Mesenchymal stem cell (in vitro differentiated cells and primary cell): ENCODE data around the gene NKD2.
"Not testable (repeated sequence)": the region's sequence is repeated elsewhere in the genome, so short reads cannot be mapped to it uniquely, and the experiment has no call there.

ENCODE experiments used
- DNase-seq: peaks from one replicate; pipeline ENCODE4 v3.0.0-alpha.2; 2013
- H2AFZ ChIP-seq: one replicate; pipeline ENCODE4 v1.6.1; 2013; ENCODE audit warnings: low read depth, mild to moderate bottlenecking, control low read depth, inconsistent platforms, low read length, moderate library complexity
- H2AK5ac ChIP-seq: 2 replicates; pipeline ENCODE4 v1.6.1; 2013; ENCODE audit warnings: low read length, moderate library complexity, mild to moderate bottlenecking, inconsistent platforms; ENCODE audit not compliant: severe bottlenecking
- H2BK120ac ChIP-seq: one replicate; pipeline ENCODE4 v1.6.1; 2013; ENCODE audit warnings: low read depth, mild to moderate bottlenecking, inconsistent platforms, low read length, moderate library complexity
- H2BK12ac ChIP-seq, 2 experiments: one replicate each; pipeline ENCODE4 v1.6.1; 2013; ENCODE audit warnings: inconsistent platforms in 2 of 2, low read length in 2 of 2, mild to moderate bottlenecking in 2 of 2, moderate library complexity in 2 of 2, control low read depth in 1 of 2
- H2BK15ac ChIP-seq: one replicate; pipeline ENCODE4 v1.6.1; 2013; ENCODE audit warnings: mild to moderate bottlenecking, low read depth, inconsistent platforms; ENCODE audit not compliant: poor library complexity, severe bottlenecking
- H2BK5ac ChIP-seq: 2 replicates; pipeline ENCODE4 v1.6.1; 2013; ENCODE audit warnings: low read depth, mild to moderate bottlenecking, low read length, control low read depth, inconsistent platforms; ENCODE audit not compliant: poor library complexity, severe bottlenecking
- H3K14ac ChIP-seq, 2 experiments: one replicate each; pipeline ENCODE4 v1.6.1; 2013; ENCODE audit warnings: inconsistent platforms in 2 of 2, low read length in 2 of 2, control low read depth in 1 of 2, mild to moderate bottlenecking in 1 of 2, moderate library complexity in 1 of 2
- H3K18ac ChIP-seq, 2 experiments: one replicate each; pipeline ENCODE4 v1.6.1; 2013; ENCODE audit warnings: inconsistent platforms in 2 of 2, low read length in 2 of 2, control low read depth in 1 of 2, low read depth in 1 of 2, mild to moderate bottlenecking in 1 of 2
- H3K23ac ChIP-seq, 2 experiments: one replicate each; pipeline ENCODE4 v1.6.1; 2013; ENCODE audit warnings: inconsistent platforms in 2 of 2, low read length in 2 of 2, mild to moderate bottlenecking in 2 of 2, moderate library complexity in 2 of 2, control low read depth in 1 of 2
- H3K27ac ChIP-seq: 2 replicates; pipeline ENCODE4 v1.5.1; 2013; ENCODE audit warnings: mild to moderate bottlenecking, moderate library complexity, low read length, control low read depth, inconsistent platforms; ENCODE audit not compliant: poor library complexity, severe bottlenecking
- H3K27me3 ChIP-seq, 2 experiments: 2 replicates each; pipeline versions ENCODE4 v1.6.1 to v1.7.0; 2013; ENCODE audit warnings: low read length in 2 of 2, mild to moderate bottlenecking in 2 of 2, moderate library complexity in 2 of 2, control low read depth in 1 of 2, inconsistent platforms in 1 of 2; ENCODE audit not compliant: control insufficient read depth in 1 of 2, insufficient read depth in 1 of 2
- H3K36me3 ChIP-seq, 2 experiments: 2 replicates each; pipeline versions ENCODE4 v1.6.1 to v1.7.0; 2013; ENCODE audit warnings: low read length in 2 of 2, control low read depth in 1 of 2, inconsistent platforms in 1 of 2, low read depth in 1 of 2, mild to moderate bottlenecking in 1 of 2; ENCODE audit not compliant: insufficient read depth in 2 of 2, control insufficient read depth in 1 of 2
- H3K4ac ChIP-seq, 2 experiments: one replicate each; pipeline ENCODE4 v1.6.1; 2013; ENCODE audit warnings: inconsistent platforms in 2 of 2, low read length in 2 of 2, mild to moderate bottlenecking in 2 of 2, moderate library complexity in 2 of 2, control low read depth in 1 of 2, low read depth in 1 of 2
- H3K4me1 ChIP-seq: 2 replicates; pipeline ENCODE4 v1.6.1; 2013; ENCODE audit warnings: low read depth, low read length, control low read depth; ENCODE audit not compliant: control insufficient read depth, insufficient read depth
- H3K4me2 ChIP-seq: 2 replicates; pipeline ENCODE4 v1.6.1; 2013; ENCODE audit warnings: low read length, mild to moderate bottlenecking, inconsistent platforms; ENCODE audit not compliant: poor library complexity, severe bottlenecking
- H3K4me3 ChIP-seq, 2 experiments: 2 replicates each; pipeline versions ENCODE4 v1.5.1 to v1.7.0; 2013; ENCODE audit warnings: low read length in 2 of 2, mild to moderate bottlenecking in 2 of 2, control low read depth in 1 of 2, low read depth in 1 of 2; ENCODE audit not compliant: insufficient read depth in 1 of 2
- H3K79me1 ChIP-seq: replicated peaks from 2 replicates; pipeline ENCODE4 v1.6.1; 2013; ENCODE audit warnings: mild to moderate bottlenecking, control low read depth, low read length, inconsistent platforms; ENCODE audit not compliant: poor library complexity, severe bottlenecking
- H3K9ac ChIP-seq: 2 replicates; pipeline ENCODE4 v1.7.0; 2013; ENCODE audit warnings: mild to moderate bottlenecking, low read length, moderate library complexity
- H3K9me3 ChIP-seq: 2 replicates; pipeline ENCODE4 v1.7.0; 2013; ENCODE audit warnings: mild to moderate bottlenecking, low read length; ENCODE audit not compliant: control insufficient read depth
- H4K8ac ChIP-seq: one replicate; pipeline ENCODE4 v1.6.1; 2013; ENCODE audit warnings: inconsistent platforms, mild to moderate bottlenecking, low read length, moderate library complexity
- H4K91ac ChIP-seq: one replicate; pipeline ENCODE4 v1.6.1; 2013; ENCODE audit warnings: mild to moderate bottlenecking, low read length, inconsistent platforms
- WGBS: methylation state at CpG from one replicate; pipeline ENCODE4 v1.1.7; 2013; ENCODE audit warnings: mixed read lengths; 5-methylcytosine and 5-hydroxymethylcytosine counted together

Gene NKD2

DNA sequence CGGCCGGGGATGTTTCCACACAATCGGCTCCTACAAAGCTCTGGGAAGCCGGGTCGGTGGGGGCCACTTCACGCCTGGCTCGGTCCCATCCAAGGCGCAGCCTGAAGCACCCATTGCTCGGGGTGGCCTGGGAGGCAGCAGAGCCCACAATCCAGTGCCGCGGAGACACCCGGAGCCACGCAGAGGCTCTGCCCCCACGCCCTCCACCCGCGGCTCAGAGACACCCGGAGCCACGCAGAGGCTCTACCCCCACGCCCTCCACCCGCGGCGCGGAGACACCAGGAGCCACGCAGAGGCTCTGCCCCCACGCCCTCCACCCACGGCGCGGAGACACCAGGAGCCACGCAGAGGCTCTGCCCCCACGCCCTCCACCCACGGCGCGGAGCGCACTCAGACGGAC lies 71.4 kb downstream of the NKD2 start:
- Histone ChIP-seq H3K14ac (no peak overlapping the region), H3K79me1 (no peaks in the 10 kb centered on the region), H3K4ac (no peak overlapping the region), H3K23ac (no peak overlapping the region), H2BK15ac (no peak overlapping the region), H3K27me3 (no peaks in the 10 kb centered on the region), H3K36me3 (peaks cover 12 to 16% of the 10 kb centered on the region in 2 experiments), H3K9ac (no peak overlapping the region), H3K9me3 (no peaks in the 10 kb centered on the region), H2BK5ac (no peak overlapping the region), H2BK120ac (no peak overlapping the region), H2AFZ (no peak overlapping the region), H2BK12ac (no peak overlapping the region), H3K4me2 (no peak overlapping the region), H3K4me1 (peaks cover 3% of the 10 kb centered on the region), H3K4me3 (no peak overlapping the region), H3K27ac (no peak overlapping the region), H2AK5ac (no peak overlapping the region), H3K18ac (no peak overlapping the region), H4K8ac (no peak overlapping the region), H4K91ac (no peak overlapping the region)
- WGBS = 91% methylated on average over 24 of the region's 35 CpGs
- DNase-seq = no peak

DNA sequence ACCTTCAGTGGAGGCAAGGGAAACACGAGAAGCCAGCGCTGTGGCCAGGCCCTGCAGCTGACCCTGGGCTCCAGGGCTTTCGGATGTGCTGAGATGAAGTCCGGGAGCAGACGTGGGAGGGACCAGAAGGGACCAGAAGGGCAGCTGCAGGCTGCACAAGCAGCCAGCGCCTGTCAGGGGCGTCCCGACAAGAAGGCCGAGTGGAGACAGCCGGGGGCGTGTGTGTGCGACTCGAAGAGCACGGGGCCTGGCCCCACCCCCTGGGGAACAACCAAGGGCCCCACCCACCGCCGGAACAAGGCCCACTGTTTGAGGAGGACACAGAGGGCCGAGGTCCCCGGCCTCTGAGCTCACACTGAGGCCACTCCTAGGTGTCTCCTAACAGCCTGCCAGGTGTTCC lies 71.8 kb downstream of the NKD2 start:
- no peaks in the 10 kb centered on the region for H3K4me1 ChIP-seq
- no peaks in the 10 kb centered on the region for H3K9me3 ChIP-seq
- H2BK120ac ChIP-seq = no peak overlapping the region
- no peaks in the 10 kb centered on the region for H3K27me3 ChIP-seq
- H2BK15ac ChIP-seq = no peak overlapping the region
- no peaks in the 10 kb centered on the region for H3K79me1 ChIP-seq
- no peak overlapping the region for H3K4me2 ChIP-seq
- H3K23ac ChIP-seq = no peak overlapping the region
- 81% methylated on average over 18 of the region's 18 CpGs for WGBS
- H2AFZ ChIP-seq = no peak overlapping the region
- DNase-seq = no peak
- H3K36me3 ChIP-seq = peaks cover 12 to 16% of the 10 kb centered on the region in 2 experiments
- H3K14ac ChIP-seq = no peak overlapping the region
- H2BK12ac ChIP-seq = no peak overlapping the region
- no peak overlapping the region for H3K4me3 ChIP-seq
- no peak overlapping the region for H2BK5ac ChIP-seq
- no peak overlapping the region for H3K4ac ChIP-seq
- peak overlapping the region; percentile 35 for H4K91ac ChIP-seq
- no peak overlapping the region for H3K18ac ChIP-seq
- H4K8ac ChIP-seq = no peak overlapping the region
- no peak overlapping the region for H3K9ac ChIP-seq
- no peak overlapping the region for H2AK5ac ChIP-seq
- no peak overlapping the region for H3K27ac ChIP-seq

DNA sequence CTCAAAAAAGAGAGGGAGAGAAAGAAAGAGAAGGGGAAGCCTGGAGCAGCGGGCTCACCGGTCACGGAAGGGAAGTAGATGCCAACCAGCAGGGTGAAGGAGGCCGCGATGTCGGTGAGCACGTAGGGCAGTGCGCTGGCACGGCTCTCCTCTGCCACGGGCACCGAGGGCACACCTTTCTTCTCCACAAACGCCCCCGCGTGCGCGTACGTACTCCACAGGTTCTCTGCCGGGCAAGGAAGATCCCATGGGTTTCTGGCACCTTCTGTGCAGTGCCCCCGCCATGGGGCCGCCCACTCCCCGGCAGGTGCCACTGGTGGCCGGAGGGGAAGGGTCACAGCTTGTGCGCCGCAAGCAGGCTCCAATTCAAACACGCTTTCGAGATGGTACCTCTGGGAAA lies 72.9 kb downstream of the NKD2 start:
- Histone ChIP-seq H3K27me3 (no peaks in the 10 kb centered on the region), H3K4ac (no peak overlapping the region), H3K9ac (no peak overlapping the region), H3K9me3 (no peaks in the 10 kb centered on the region), H3K18ac (no peak overlapping the region), H4K8ac (no peak overlapping the region), H4K91ac (no peak overlapping the region), H2BK120ac (no peak overlapping the region), H2AK5ac (no peak overlapping the region), H3K14ac (no peak overlapping the region), H3K23ac (no peak overlapping the region), H3K4me3 (no peak overlapping the region), H3K4me2 (no peak overlapping the region), H2BK12ac (no peak overlapping the region), H3K27ac (no peak overlapping the region), H2AFZ (no peak overlapping the region), H2BK5ac (no peak overlapping the region), H3K4me1 (no peaks in the 10 kb centered on the region), H3K36me3 (peaks cover 9 to 18% of the 10 kb centered on the region in 2 experiments), H2BK15ac (no peak overlapping the region), H3K79me1 (no peaks in the 10 kb centered on the region)
- 93% methylated on average over 26 of the region's 26 CpGs for WGBS
- DNase-seq = no peak

- not testable (repeated sequence) for H3K27ac ChIP-seq
Measured at GRCh38 chr5:1083026-1083425, 74.4 kb downstream of the NKD2 start.

More at GRCh38 chr5:1083026-1083425, 74.4 kb downstream of the NKD2 start:
- not testable (repeated sequence) for H2AK5ac ChIP-seq, H3K23ac ChIP-seq, H2BK120ac ChIP-seq, H2BK15ac ChIP-seq, H3K9ac ChIP-seq, H3K18ac ChIP-seq, H3K9me3 ChIP-seq, H4K8ac ChIP-seq, H2AFZ ChIP-seq, H3K79me1 ChIP-seq, H3K14ac ChIP-seq, H3K4ac ChIP-seq, H3K4me2 ChIP-seq, H4K91ac ChIP-seq, H2BK5ac ChIP-seq, H2BK12ac ChIP-seq, H3K4me1 ChIP-seq, H3K27me3 ChIP-seq, DNase-seq, H3K4me3 ChIP-seq
- 93% methylated on average over 15 of the region's 15 CpGs for WGBS
- H3K36me3 ChIP-seq = peaks cover 13 to 28% of the 10 kb centered on the region in 2 experiments
